HCT116 (cell line): ENCODE measurements around the gene MYRF.

Experiments used
- CBX3 ChIP-seq: IDR thresholded peaks from 2 replicates; pipeline ENCODE4 v1.6.1; 2012; ENCODE audit warnings: low read depth
- CTCF ChIP-seq, 3 experiments: fragments of 200-600 bp in 1 of 3; sonication (generic) in 1 of 3; IDR thresholded peaks in 2 of 3; conservative IDR thresholded peaks in 1 of 3; 2 replicates each; pipeline ENCODE4 v1.5.1; 2012 to 2017; ENCODE audit warnings: low read depth in 2 of 3, low read length in 2 of 3, antibody characterized with exemption in 1 of 3, borderline replicate concordance in 1 of 3, control low read depth in 1 of 3, mild to moderate bottlenecking in 1 of 3, mixed read lengths in 1 of 3, mixed run types in 1 of 3, moderate library complexity in 1 of 3; ENCODE audit not compliant: insufficient read depth in 1 of 3
- EZH2 ChIP-seq: fragments of 200-600 bp; sonication (generic); IDR thresholded peaks from 2 replicates; pipeline ENCODE4 v1.6.1; 2017; ENCODE audit warnings: antibody characterized with exemption, mixed run types
- JUND ChIP-seq: IDR thresholded peaks from 2 replicates; pipeline ENCODE4 v1.6.1; 2012
- POLR2A ChIP-seq: IDR thresholded peaks from 2 replicates; pipeline ENCODE4 v1.7.0; 2011; ENCODE audit warnings: borderline replicate concordance; ENCODE audit not compliant: insufficient read depth, insufficient read length; ENCODE audit errors: extremely low read depth
- POLR2AphosphoS5 ChIP-seq: IDR thresholded peaks from 2 replicates; pipeline ENCODE4 v1.6.1; 2011; ENCODE audit warnings: mild to moderate bottlenecking, low read depth, low read length, moderate library complexity
- RAD21 ChIP-seq: IDR thresholded peaks from 2 replicates; pipeline ENCODE4 v1.6.1; 2012; ENCODE audit warnings: low read depth, mild to moderate bottlenecking
- SP1 ChIP-seq: IDR thresholded peaks from 2 replicates; pipeline ENCODE4 v1.6.1; 2012; ENCODE audit warnings: low read depth
- YY1 ChIP-seq: IDR thresholded peaks from 2 replicates; pipeline ENCODE4 v1.6.1; 2011; ENCODE audit warnings: low read length, low read depth, moderate library complexity, mild to moderate bottlenecking; ENCODE audit not compliant: insufficient replicate concordance; ENCODE audit errors: extremely low read depth
- ZNF274 ChIP-seq: fragments of 200-500 bp; sonication (Bioruptor generic); IDR thresholded peaks from 2 replicates; pipeline ENCODE4 v1.6.1; 2014; ENCODE audit warnings: mild to moderate bottlenecking, low read depth, low read length, inconsistent platforms
- TF ChIP-seq, protein P1 (sequence below): IDR thresholded peaks from 2 replicates; pipeline ENCODE4 v1.6.1; 2012; ENCODE audit warnings: low read depth
- TF ChIP-seq, protein P2 (sequence below): IDR thresholded peaks from 2 replicates; pipeline ENCODE4 v1.6.1; 2012

GRCh38 chr11:61793083-61793828, 40.8 kb downstream of the MYRF start:
- TF ChIP-seq CTCF (IDR thresholded peaks at IDR 0.05 in 2 of 3, conservative IDR thresholded peaks at IDR 0.05 in 1 of 3; ENCODE audit: borderline replicate concordance in 1 of 3, insufficient read depth in 1 of 3, low read depth in 2 of 3, low read length in 2 of 3) (no peak), SP1 (no peak), EZH2 (no peak), RAD21 (no peak), POLR2A (no peak), ZNF274 (no peak), POLR2AphosphoS5 (no peak), YY1 (no peak), CBX3 (no peak), JUND (no peak)
- TF ChIP-seq, protein P1, sequence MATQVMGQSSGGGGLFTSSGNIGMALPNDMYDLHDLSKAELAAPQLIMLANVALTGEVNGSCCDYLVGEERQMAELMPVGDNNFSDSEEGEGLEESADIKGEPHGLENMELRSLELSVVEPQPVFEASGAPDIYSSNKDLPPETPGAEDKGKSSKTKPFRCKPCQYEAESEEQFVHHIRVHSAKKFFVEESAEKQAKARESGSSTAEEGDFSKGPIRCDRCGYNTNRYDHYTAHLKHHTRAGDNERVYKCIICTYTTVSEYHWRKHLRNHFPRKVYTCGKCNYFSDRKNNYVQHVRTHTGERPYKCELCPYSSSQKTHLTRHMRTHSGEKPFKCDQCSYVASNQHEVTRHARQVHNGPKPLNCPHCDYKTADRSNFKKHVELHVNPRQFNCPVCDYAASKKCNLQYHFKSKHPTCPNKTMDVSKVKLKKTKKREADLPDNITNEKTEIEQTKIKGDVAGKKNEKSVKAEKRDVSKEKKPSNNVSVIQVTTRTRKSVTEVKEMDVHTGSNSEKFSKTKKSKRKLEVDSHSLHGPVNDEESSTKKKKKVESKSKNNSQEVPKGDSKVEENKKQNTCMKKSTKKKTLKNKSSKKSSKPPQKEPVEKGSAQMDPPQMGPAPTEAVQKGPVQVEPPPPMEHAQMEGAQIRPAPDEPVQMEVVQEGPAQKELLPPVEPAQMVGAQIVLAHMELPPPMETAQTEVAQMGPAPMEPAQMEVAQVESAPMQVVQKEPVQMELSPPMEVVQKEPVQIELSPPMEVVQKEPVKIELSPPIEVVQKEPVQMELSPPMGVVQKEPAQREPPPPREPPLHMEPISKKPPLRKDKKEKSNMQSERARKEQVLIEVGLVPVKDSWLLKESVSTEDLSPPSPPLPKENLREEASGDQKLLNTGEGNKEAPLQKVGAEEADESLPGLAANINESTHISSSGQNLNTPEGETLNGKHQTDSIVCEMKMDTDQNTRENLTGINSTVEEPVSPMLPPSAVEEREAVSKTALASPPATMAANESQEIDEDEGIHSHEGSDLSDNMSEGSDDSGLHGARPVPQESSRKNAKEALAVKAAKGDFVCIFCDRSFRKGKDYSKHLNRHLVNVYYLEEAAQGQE = no peak
- TF ChIP-seq, protein P2, sequence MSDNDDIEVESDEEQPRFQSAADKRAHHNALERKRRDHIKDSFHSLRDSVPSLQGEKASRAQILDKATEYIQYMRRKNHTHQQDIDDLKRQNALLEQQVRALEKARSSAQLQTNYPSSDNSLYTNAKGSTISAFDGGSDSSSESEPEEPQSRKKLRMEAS = no peak
